GM19239 (cell line): ENCODE data around the gene TMC8.
A peak's percentile ranks its signal among the peaks of the same experiment; 100 is the strongest.
"Not testable (repeated sequence)": the region's sequence is repeated elsewhere in the genome, so short reads cannot be mapped to it uniquely, and the experiment has no call there.

Experiments
- DNase-seq: peaks from one replicate; pipeline ENCODE4 v3.0.0; 2011; ENCODE audit warnings: low spot score; ENCODE audit not compliant: insufficient read length
- FAIRE-seq: peaks from 2 replicates; lab custom pipeline; 2011; peaks lifted over from hg19 to GRCh38; lab: Jason Lieb, UNC

TMC8 gene, protein sequence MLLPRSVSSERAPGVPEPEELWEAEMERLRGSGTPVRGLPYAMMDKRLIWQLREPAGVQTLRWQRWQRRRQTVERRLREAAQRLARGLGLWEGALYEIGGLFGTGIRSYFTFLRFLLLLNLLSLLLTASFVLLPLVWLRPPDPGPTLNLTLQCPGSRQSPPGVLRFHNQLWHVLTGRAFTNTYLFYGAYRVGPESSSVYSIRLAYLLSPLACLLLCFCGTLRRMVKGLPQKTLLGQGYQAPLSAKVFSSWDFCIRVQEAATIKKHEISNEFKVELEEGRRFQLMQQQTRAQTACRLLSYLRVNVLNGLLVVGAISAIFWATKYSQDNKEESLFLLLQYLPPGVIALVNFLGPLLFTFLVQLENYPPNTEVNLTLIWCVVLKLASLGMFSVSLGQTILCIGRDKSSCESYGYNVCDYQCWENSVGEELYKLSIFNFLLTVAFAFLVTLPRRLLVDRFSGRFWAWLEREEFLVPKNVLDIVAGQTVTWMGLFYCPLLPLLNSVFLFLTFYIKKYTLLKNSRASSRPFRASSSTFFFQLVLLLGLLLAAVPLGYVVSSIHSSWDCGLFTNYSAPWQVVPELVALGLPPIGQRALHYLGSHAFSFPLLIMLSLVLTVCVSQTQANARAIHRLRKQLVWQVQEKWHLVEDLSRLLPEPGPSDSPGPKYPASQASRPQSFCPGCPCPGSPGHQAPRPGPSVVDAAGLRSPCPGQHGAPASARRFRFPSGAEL

DNA sequence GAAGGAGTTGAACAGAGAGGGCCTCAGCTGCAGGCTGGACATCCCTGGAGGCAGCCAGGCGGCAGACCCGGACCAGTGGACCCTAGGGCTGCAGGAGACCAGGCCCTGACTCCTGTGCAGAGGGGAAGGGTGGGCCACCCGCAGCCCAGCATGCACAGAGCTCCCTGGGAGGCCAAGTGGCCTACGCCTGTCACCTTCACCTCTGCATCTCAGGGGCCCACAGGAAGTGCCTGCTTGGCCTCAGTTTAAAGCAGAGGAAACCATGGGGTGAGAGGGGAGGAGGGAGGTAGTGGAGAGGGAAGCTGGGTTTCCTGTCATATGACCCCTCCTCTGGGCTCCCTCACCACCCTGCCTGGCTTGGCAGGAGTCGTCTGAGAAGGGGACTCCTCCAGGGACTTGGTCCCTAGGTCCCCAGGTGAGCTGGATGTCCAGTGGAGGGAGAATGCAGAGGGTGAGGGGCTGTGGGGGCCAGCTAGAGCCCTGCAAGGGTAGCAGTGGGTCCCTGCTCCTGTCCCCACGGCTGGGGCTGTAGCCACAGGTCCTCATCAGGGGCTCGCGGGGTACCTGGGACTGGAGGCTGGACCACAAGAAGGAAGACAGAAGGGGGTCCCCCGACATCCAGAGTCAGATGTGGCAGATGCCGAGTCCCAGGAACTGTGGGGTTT, at the start of gene TMC8:
TSS of gene TMC8 (plus strand) at position 335 of the 665 bp plus-strand sequence. CDS start 818 bp downstream, outside the sequence.
- DNase-seq (peak; percentile 68), FAIRE-seq (peak; percentile 98)

DNA sequence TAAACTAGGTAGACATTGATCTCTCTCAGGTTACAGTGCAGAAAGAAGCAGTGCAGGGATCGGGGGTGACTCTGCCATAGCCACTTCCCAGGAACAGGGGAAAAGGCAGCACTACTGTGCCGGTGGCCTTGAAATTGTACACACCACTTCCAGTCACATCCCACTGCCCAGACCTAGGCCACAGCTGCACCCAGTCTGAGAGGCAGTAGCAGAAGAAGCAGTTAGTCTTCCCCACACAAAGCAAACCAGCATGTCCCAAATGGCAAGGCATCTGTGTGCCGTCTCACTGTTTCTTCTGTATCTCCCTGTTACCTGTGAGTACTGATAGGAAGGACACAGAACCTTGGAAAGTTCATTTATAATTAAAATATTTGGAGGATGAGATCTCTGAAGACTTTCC, 49.0 kb upstream of the TMC8 start:
- DNase-seq (no peak), FAIRE-seq (no peak)

DNA sequence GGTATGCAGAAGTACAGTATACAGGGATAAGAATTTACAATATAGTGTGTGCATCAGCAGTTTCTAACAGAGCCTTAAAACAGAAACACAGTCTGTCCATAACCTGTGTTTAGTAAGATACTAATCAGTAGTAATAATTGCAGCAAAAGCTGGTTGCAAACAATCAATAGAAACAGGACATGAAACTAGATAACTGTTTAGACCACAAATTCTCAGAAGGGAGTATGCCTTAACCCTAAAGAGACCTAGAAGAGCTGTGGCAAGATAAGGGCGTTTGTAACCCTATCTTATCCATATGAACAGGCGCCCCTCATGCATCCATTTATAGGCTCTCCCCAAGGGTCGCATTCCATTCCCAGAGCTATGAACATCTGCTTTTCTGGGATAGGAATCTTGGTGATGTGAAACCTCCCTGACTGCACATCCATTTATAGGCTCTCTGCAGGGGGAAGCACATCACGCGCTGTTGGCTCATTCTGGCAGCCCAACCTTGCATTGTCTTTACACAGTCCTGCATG, 48.2 kb upstream of the TMC8 start:
- DNase-seq, FAIRE-seq: not testable (repeated sequence)

DNA sequence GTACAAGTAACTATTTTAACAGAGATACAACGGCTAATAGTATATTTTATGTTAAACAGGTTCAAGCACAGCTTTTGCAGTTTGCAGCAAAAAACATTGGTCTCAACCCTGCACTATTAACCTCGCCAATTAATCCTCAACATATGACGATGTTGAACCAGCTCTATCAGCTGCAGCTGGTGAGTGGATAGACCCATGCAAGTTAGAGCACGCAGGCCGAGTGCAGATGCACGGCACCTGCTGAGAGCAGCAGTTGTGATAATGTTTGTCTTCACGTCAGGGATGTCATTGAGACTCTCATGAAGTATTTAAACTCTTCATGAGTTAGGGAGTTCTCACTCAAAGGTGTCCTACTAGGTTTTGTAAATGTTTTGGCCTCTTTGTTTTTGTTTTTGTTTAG, 47.6 kb upstream of the TMC8 start:
- DNase-seq (no peak), FAIRE-seq (no peak)

DNA sequence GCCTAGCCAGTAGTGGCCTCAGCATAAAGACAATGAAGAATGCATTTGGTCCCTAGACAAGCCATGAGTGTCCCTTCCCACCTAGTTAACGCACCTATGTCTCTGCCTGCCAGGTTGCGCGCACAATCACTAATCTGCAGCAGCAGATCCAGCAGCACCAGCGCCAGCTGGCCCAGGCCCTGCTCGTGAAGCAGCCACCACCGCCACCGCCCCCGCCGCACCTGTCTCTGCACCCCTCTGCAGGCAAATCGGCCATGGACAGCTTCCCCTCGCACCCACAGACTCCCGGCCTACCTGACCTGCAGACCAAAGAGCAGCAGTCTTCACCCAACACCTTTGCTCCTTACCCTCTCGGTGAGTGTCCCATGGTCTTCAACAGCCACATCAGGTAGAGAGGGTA, 43.8 kb upstream of the TMC8 start:
- FAIRE-seq (no peak), DNase-seq (no peak)

DNA sequence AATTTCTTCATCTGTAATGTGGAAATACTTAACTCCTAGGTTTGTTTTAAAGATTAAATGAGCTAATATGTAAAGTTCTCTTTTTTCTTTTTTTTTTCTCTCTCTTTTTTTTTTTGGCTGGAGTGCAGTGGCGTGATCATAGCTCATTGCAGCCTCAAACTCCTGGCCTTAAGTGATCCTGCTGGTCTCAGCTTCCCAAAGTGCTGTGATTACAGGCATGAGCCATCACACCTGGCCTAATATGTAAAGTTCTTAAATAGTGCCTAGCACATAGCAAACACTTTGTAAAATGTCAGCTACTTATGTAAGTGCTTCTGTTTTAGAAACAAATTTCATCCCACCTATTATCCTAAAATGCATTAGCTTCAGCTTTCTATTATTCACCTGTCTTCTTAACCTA, 42.0 kb upstream of the TMC8 start:
- DNase-seq (no peak), FAIRE-seq (no peak)

DNA sequence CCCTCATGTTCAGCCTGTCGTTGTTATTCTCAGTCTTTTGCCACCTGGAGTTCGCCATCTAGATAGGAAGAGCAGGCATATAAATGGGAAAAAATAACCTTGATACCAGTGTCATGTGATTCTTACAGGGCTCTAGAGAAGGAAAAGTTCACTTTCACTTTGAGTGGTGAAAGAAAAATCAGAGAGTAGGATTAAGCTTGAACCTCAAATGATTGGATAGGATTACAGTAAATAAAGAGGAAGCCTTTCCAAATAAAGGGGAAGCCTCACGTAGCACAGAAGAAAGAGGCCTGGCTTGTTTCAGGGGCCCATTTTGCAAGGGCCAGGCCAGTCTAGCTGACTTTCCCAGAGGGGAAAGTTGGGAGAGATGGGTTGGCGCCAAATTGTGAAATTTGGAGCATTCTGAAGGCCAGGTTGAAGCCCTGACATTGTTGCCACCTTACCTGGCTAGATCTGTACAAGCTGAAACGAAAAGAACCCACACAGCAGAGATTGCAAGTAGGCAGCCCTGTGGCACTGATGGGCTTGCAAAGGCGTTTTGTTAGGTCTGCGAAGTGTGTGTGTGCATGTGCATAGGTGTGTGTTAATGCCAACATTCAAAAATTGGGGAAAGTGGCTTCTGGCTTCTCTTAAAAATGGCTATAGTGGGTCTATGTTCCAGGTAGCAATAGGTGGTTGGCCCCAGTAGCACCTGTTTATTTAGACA, 40.8 kb upstream of the TMC8 start:
- DNase-seq (no peak), FAIRE-seq (no peak)

DNA sequence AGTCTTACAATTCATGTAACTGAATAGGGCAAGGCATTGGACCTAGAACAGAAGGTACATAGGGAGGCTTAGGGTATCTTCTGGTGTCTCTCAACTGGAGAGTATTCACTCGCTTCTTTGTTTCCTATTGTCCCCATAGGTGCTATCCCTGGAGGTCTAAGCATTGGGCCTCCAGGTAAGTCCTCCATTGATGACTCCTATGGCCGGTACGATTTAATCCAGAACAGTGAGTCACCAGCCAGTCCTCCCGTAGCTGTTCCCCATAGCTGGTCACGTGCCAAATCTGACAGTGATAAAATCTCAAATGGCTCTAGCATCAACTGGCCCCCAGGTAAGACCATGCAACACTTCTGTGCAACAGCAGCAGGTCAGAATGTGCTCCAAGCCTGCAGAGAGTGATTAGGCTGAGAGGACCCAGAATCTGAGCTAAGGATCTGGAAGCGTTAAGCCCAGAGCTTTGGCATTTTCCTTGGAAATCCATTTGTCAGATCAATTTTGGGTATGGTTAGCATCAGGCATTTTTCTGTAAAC, 37.7 kb upstream of the TMC8 start:
- FAIRE-seq (no peak), DNase-seq (no peak)

DNA sequence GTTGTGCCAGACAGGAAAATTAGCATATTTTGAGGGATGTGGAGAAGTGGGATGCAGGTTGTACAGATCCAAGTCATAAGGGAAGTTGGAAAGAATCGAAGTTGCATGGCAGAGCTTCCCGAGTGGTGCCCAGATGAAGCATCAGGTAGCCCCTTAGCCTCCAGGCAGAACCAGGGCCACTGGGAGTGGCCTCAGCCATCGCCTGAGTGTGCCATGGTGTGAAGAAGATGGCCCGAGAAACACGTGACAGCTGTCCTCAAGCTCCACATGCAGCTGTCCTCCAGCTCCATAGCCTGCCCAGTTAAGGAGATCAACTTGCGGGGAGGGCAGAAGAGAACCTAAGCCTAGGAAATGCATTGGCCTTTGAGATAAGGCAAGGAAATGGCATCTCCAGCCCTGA, 35.5 kb upstream of the TMC8 start:
- FAIRE-seq, result no peak
- DNase-seq, result no peak

DNA sequence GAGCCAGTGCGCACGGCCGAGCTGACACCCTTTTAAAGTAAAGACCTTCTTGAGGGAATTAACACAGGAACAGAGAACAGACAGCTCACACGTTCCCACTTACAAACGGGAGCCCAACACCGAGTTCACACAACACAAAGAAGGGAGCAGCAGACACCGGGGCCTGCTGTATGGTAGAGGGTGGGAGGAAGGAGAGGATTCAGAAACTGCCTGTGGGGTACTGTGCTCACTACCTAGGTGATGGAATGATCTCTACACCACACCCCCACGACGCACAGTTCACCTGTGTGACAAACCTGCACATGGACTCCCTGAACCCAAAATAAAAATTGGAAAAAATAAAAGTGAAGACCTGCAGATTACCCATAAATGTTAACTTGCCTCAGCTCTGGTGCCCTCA, 34.5 kb upstream of the TMC8 start:
- FAIRE-seq (no peak), DNase-seq (no peak)

DNA sequence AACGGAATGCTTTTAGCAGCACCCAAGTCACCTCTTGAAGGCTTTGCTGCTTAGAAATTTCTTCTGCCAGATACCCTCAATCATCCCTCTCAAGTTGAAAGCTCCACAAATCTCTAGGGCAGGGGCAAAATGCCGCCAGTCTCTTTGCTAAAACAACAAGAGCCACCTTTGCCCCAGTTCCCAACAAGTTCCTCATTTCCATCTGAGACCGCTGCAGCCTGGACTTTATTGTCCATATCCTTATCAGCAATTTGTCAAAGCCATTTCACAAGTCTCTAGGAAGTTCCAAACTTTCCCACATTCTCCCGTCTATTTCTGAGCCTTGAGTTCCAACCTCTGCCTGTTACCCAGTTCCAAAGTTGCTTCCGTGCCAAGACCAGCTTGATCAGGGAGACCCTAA, 29.5 kb upstream of the TMC8 start:
- no peak for FAIRE-seq
- DNase-seq, result no peak

DNA sequence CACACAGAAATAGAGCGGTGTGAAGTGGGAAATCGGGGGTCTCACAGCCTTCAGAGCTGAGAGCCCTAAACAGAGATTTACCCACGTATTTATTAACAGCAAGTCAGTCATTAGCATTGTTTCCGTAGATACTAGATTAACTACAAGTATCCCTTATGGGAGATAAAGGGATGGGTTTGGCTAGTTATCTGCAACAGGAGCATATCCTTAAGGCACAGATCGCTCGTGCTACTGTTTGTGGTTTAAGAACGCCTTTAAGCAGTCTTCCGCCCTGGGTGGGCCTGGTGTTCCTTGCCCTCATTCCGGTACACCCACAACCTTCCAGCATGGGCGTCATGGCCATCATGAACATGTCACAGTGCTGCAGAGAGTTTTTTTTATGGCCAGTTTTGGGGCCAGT, 29.0 kb upstream of the TMC8 start:
- FAIRE-seq, result no peak
- DNase-seq, result no peak

DNA sequence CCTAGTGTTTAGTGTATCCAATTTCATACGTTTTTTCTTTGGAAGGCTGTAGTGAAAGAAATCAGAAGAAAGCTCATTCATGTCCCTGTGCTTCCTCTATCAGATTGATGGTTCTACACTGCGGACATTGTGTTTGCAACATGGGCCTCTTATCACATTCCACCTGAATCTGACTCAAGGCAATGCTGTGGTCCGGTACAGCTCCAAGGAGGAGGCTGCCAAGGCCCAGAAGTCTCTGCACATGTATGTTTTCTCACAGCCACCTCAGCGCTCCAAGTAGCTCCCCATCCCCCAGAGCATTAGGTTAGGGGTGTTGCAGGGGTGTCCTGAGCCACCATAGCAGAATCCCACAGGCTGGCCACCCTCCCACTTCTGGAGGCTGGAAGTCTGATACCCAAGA, 27.3 kb upstream of the TMC8 start:
- DNase-seq, result no peak
- FAIRE-seq, result no peak

DNA sequence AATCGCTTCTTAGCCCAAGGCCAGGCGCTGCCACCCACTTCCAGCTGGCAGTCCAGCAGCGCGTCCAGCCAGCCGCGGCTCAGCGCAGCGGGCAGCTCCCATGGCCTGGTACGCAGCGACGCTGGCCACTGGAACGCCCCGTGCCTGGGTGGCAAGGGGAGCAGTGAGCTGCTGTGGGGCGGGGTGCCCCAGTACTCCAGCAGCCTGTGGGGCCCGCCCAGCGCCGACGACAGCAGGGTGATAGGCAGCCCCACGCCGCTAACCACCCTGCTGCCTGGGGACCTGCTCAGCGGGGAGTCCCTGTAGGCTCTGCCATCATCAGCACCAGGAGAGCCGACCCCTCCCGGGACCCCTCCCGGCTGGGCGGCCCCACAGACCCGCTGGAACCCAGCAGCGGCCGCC, 26.0 kb upstream of the TMC8 start:
- no peak for FAIRE-seq
- no peak for DNase-seq

DNA sequence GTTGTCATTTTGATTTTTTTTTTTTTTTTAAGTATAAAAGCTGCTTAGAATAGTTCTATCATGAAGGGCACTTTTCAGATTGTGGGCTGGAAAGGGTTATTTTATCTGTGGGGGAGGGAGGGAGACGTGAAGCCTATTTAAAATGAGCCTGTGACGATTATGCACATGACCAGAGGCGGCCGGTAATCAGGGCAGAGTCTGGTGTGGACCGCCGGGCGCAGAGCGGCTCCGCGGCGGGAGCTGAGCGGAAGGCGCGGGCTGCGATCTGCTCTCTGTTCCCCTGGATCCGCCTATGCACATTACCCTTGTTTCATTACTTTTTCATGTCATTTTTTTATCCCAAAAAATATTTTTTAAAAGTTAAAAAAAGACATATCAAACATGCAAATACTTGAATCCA, 25.5 kb upstream of the TMC8 start:
- FAIRE-seq, result no peak
- no peak for DNase-seq

DNA sequence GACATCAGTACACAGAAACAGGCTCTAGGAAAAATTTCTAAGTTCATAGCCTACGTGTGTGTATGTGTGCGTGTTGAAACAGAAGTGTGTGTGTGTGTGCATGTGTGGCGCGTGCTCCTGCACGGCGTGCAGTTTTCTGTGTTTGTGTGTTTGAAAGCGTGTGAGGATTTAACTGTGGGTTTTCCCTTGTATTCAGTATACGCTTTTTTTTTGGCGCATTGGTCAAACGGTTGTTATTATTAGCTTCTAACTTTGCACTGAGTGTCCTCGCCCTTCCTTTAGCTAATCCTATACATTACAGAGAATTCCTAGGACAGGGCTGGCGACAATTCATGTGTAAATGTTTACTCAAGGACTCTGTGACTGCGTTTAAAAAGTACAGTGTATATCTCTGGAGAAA, 25.0 kb upstream of the TMC8 start:
- DNase-seq, result no peak
- FAIRE-seq, result no peak

DNA sequence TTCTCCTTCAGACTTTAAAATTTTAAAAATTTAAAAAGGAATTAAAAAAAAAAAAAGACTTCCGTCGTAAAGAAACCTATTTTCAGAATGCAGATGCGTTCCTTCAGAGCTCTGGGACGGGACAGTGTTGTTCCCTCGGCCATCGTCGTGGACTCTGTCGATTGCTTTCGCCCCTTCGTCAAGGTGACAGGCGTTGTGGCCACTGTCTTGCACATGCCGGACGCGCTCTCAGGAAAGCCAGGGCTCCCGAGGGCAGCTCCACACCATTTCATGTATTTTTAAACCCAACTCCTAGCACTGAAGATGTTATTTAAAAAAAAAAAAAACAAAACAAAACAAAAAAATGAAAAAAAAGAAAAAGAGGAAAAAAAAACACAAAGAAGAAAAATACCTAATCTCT, 24.4 kb upstream of the TMC8 start:
- DNase-seq, result no peak
- FAIRE-seq, result no peak

DNA sequence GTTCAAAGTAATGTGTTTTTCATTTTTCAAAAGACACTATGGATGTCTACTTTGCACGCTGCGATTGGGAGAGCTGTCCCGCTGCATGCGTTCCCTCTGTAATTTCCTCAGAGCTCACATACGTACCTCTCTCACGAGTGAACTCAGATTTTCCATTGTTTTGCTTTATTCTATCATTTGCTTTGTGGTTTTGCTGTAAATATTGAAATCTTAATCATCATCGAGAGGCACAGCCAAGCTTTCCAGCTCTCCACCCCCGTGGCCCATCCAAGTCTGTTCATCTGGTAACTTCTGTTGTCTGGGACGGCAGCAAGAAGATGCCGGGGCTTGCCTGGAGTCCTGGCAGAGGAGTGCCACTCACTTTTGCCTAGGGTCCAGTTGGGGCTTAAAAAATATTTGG, 23.1 kb upstream of the TMC8 start:
- DNase-seq (no peak), FAIRE-seq (no peak)

DNA sequence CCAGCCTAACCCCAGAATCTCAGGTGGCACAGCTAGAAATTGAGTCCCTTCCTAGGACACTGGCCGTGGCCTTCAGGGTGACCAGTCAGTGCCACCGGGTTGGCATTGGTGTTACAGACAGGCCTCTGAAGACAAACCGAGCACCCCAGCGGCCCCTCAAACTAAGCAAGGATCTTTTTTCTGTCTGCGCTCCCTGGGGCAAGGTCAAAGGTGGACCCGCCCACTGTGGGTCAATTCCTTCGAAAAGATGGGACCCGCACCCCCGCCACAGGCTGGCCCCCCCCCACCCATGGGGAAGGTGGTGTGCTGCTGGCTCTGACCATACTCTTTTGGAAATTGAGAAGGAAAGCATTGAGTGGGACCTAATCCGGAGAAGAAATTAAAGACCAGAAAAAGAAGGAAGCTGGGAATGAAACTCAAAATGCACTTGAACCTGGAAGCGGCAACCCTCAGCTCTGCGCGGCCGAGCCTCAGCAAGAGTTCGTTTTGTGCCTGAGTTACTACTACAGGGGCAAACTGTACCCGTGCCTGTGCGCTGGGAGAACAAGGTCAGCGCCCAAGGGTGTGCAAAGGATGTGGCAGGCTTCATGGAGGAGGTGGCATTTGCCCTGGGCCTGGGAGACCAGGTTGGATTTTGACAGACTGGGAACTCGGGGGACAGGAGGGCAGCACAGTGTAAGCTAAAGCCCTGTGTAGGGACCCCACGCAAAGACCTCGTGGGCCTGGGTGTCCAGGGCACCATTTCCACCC, 22.4 kb upstream of the TMC8 start:
- FAIRE-seq, result no peak
- DNase-seq, result no peak
